H1 (cell line): ENCODE measurements around the gene KLF7. TPM values are rescaled to one million over a fixed set of nuclear protein-coding genes. Genes with fewer than 3 reads are reported as not detected.

Experiments used
- ASH2L ChIP-seq: fragments of 200-600, 300-600 bp; sonication (generic); IDR thresholded peaks from one replicate; pipeline ENCODE4 v1.7.1; 2017; ENCODE audit warnings: low read length
- EGR1 ChIP-seq: IDR thresholded peaks from 2 replicates; pipeline ENCODE4 v1.6.1; 2011; ENCODE audit warnings: low read depth, low read length, borderline replicate concordance
- RXRA ChIP-seq: IDR thresholded peaks from 2 replicates; pipeline ENCODE4 v1.6.1; 2011; ENCODE audit warnings: low read depth, mild to moderate bottlenecking, low read length, moderate library complexity; ENCODE audit not compliant: insufficient read depth
- SRF ChIP-seq: IDR thresholded peaks from 2 replicates; pipeline ENCODE4 v1.6.1; 2011; ENCODE audit warnings: mild to moderate bottlenecking, low read depth, low read length, moderate library complexity
- SUZ12 ChIP-seq: fragments of 200-600 bp; sonication (generic); IDR thresholded peaks from 2 replicates; pipeline ENCODE4 v1.6.1; 2012; ENCODE audit warnings: mild to moderate bottlenecking, inconsistent platforms, low read length, moderate library complexity, mixed read lengths
- TEAD4 ChIP-seq: IDR thresholded peaks from 2 replicates; pipeline ENCODE4 v1.6.1; 2012; ENCODE audit warnings: low read depth, low read length, inconsistent platforms, mixed read lengths
- ZNF274 ChIP-seq: IDR thresholded peaks from 2 replicates; pipeline ENCODE4 v1.7.0; 2012; ENCODE audit warnings: low read length, borderline replicate concordance; ENCODE audit errors: extremely low read depth
- polyA plus RNA-seq, 7 experiments: library from polyadenylated mRNA; depleted of rRNA in 3 of 7; stranded (reverse) in 5 of 7; unstranded in 2 of 7; fragments of >200 nt in 5 of 7; fragments of 200-250 nt in 2 of 7; gene quantifications; 1 replicate in 5 of 7; 2 replicates in 1 of 7; 4 replicates in 1 of 7; pipeline versions ENCODE4 v1.2.1 to v1.2.3, GENCODE V29; 2011 to 2013; ENCODE audit warnings: missing spikeins in 2 of 7, mixed read lengths in 2 of 7
- total RNA-seq: library from RNA; stranded (reverse); fragmentation: NEBNext Ultra II Directional; extraction: Animal tissue kit (Norgen Biotek cat#: 25700); gene quantifications from 2 replicates; pipeline ENCODE4 v1.2.1, GENCODE V29; 2021

Gene KLF7
- total and polyA plus RNA-seq, 2 of the 8 experiments (the other 6 are each of a cell fraction or from before 2014, with no cell fraction given), result 9.6 to 23.3 TPM

DNA sequence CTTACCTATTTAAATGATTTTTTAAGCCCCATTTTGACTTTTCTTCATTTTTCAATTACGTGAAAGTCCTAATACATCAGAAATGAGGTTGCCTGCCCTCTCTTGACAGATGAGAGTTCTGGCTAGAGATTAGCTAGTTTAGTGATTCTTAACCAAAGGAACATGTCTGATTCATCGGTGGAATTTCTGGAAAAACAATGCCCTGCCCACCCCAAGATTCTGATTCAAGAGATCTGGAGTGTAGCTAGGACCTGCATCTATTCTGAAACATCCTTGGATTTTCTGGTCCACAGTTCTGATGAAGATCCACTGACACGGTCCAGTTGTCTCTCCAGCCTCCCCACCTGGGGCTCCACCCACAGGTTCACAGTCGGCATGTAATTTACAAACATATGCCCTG is 111.2 kb downstream of the KLF7 start (continued):
- TF ChIP-seq SUZ12 (no peak), EGR1 (no peak), SRF (no peak), ZNF274 (no peak), TEAD4 (no peak), ASH2L (no peak), RXRA (no peak)
